Progenitor cell of endocrine pancreas (in vitro differentiated cells): ENCODE measurements around the gene ACTN4. TPM values are rescaled to one million over a fixed set of nuclear protein-coding genes. Genes with fewer than 3 reads are reported as not detected.

Source experiments
- DNase-seq: peaks from one replicate; pipeline ENCODE4 v3.0.0; 2021; ENCODE audit warnings: low spot score; ENCODE audit not compliant: unreplicated experiment
- H3K27ac Mint-ChIP-seq: 2 replicates; pipeline ENCODE4 v1.8.0; 2021; ENCODE audit warnings: mild to moderate bottlenecking, moderate library complexity, mixed read lengths
- H3K27me3 Mint-ChIP-seq: 2 replicates; pipeline ENCODE4 v1.8.0; 2021; ENCODE audit warnings: mixed read lengths
- H3K36me3 Mint-ChIP-seq: 2 replicates; pipeline ENCODE4 v1.8.0; 2022; ENCODE audit warnings: mixed read lengths; ENCODE audit not compliant: insufficient read depth
- H3K4me1 Mint-ChIP-seq: 2 replicates; pipeline ENCODE4 v1.8.0; 2021; ENCODE audit warnings: low read depth, mixed read lengths
- H3K4me3 Mint-ChIP-seq: 2 replicates; pipeline ENCODE4 v1.8.0; 2021; ENCODE audit warnings: low read depth, mild to moderate bottlenecking, moderate library complexity, mixed read lengths
- H3K9me3 Mint-ChIP-seq: 2 replicates; pipeline ENCODE4 v1.8.0; 2021; ENCODE audit warnings: low read depth, mixed read lengths
- CTCF ChIP-seq: fragments of 200-600 bp; sonication (generic); IDR thresholded peaks from one replicate; pipeline ENCODE4 v1.5.0; 2021; ENCODE audit warnings: antibody characterized with exemption, mild to moderate bottlenecking; ENCODE audit not compliant: unreplicated experiment
- total RNA-seq: library from RNA; stranded (reverse); gene quantifications from 2 replicates; pipeline ENCODE4 v1.2.1, GENCODE V29; 2021

The ACTN4 gene
- total RNA-seq, 1 donor from 2014 or later, result 639 TPM

- DNase-seq, result peak; percentile 68
- H3K36me3 Mint-ChIP-seq, result peaks cover 15% of the 10 kb centered on the region
- no peak for TF ChIP-seq CTCF
- H3K4me1 Mint-ChIP-seq, result peaks cover 69% of the 10 kb centered on the region
- H3K4me3 Mint-ChIP-seq, result peak overlapping the region; percentile 49
- H3K9me3 Mint-ChIP-seq, result peaks cover 3% of the 10 kb centered on the region
- no peaks in the 10 kb centered on the region for H3K27me3 Mint-ChIP-seq
- peak overlapping the region; percentile 100 for H3K27ac Mint-ChIP-seq
Measured at GRCh38 chr19:38683393-38684077, 36.1 kb downstream of the ACTN4 start.

DNA sequence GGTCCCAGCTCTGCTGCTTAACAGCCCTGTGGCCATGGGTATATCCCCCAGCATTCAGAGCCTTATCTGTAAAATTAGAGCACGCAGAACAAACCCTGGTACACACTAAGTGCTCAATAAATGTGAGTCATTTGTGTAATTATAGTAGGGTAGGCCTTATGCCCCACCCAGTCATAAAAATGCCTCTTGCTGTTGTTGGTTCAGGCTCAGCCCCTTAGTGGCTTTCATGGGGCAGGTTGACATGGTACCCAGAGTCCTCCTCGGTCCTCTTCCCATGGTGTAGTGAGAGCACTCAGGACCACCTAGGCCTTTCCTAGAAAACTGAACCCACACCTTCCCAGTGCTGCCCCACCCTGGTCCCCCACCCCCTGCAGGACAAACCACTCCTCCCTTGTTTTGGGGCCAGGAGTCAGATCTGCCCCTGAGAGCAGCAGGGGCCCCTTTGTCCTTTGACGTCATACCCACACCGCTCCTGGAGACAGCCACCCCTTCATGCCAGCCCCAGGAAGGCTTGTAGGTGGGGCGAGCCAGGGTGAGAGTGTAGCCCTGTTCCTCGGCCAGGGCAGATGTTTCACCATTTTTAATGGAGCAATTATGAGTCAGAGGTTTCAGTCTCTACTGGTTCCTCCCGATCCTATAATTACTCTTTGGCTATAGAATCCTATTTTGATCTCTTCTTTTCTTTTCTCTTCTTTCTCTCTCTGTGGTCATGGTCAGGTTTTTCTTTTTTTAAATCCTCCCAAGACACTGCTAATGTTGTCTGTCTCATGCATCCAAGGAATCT is 36.8 kb downstream of the ACTN4 start:
- Mint-ChIP-seq H3K4me3 (peak overlapping the region; percentile 49), H3K36me3 (peaks cover 17% of the 10 kb centered on the region), H3K27me3 (no peaks in the 10 kb centered on the region), H3K9me3 (peaks cover 3% of the 10 kb centered on the region), H3K4me1 (peaks cover 64% of the 10 kb centered on the region), H3K27ac (peak overlapping the region; percentile 100)
- TF ChIP-seq CTCF, result no peak
- DNase-seq, result no peak

GRCh38 chr19:38684862-38685665 is 37.6 kb downstream of the ACTN4 start:
- no peak for DNase-seq
- Mint-ChIP-seq H3K9me3 (peaks cover 3% of the 10 kb centered on the region), H3K36me3 (peaks cover 20% of the 10 kb centered on the region), H3K27ac (peak overlapping the region; percentile 100), H3K27me3 (no peaks in the 10 kb centered on the region), H3K4me1 (peaks cover 64% of the 10 kb centered on the region), H3K4me3 (no peak overlapping the region)
- TF ChIP-seq CTCF, result no peak

DNA sequence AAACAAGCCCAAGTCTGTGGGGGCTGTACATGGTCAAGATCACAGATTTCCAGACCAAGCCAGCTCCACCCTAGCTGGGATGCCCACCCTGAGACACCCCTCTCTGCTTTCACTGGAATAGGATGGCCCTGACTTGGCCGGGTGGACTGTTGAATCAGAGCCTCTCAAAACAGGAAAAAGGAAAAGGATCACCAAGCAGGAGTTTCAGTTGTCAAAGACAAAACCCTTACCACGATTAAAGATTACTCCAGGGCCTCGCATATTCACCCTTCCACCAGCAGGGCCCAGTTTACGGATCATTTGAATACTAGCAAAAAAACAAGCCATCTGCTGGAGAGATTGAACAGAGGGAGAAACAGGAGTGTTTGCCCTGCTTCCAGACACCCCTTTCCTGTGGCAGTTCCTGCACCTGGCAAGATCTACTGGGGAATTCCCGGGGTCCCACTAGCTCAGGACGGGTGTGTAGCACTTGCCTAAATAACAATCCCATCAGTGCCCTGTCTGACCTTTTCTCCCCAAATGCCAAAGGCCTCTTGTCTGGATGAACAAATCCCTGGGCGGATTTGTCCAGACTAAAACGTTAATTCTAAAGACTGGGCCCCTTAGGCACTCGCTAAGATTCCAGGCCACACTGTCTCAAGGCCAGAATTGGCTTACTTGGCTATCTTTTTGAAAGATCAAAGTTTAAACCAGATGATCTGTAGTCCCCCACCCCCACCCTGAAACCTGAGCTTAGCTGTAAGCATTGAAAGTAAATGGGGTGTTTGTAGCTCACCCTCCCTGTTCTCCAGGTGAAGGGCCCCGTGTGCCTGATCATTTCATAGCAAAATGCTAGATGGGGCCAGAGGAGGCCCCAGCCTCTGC is 38.4 kb downstream of the ACTN4 start:
- Mint-ChIP-seq H3K27ac (peak overlapping the region; percentile 100), H3K36me3 (peaks cover 25% of the 10 kb centered on the region), H3K4me3 (peak overlapping the region; percentile 14), H3K9me3 (peaks cover 3% of the 10 kb centered on the region), H3K27me3 (no peaks in the 10 kb centered on the region), H3K4me1 (peaks cover 65% of the 10 kb centered on the region)
- no peak for DNase-seq
- peak; percentile 60 for TF ChIP-seq CTCF
